Nephron progenitor cell (in vitro differentiated cells): ENCODE measurements around the gene RIC1.

Source experiments
- DNase-seq: peaks from one replicate; pipeline ENCODE4 v3.0.0; 2021
- H3K27ac Mint-ChIP-seq: 2 replicates; pipeline ENCODE4 v1.8.0; 2021; ENCODE audit warnings: mild to moderate bottlenecking, moderate library complexity, mixed read lengths
- H3K27me3 Mint-ChIP-seq: 2 replicates; pipeline ENCODE4 v1.8.0; 2021; ENCODE audit warnings: mild to moderate bottlenecking, low read depth, mixed read lengths; ENCODE audit not compliant: poor library complexity
- H3K36me3 Mint-ChIP-seq: 2 replicates; pipeline ENCODE4 v1.8.0; 2021; ENCODE audit warnings: low read depth, mixed read lengths
- H3K4me1 Mint-ChIP-seq: 2 replicates; pipeline ENCODE4 v1.8.0; 2021; ENCODE audit warnings: mixed read lengths
- H3K4me3 Mint-ChIP-seq: 2 replicates; pipeline ENCODE4 v1.8.0; 2021; ENCODE audit warnings: mild to moderate bottlenecking, moderate library complexity, mixed read lengths
- H3K9me3 Mint-ChIP-seq: 2 replicates; pipeline ENCODE4 v1.8.0; 2021; ENCODE audit warnings: mild to moderate bottlenecking, moderate library complexity, mixed read lengths
- CTCF ChIP-seq: fragments of 200-600 bp; sonication (generic); IDR thresholded peaks from 2 replicates; pipeline ENCODE4 v1.5.0; 2021; ENCODE audit warnings: antibody characterized with exemption

The RIC1 gene

DNA sequence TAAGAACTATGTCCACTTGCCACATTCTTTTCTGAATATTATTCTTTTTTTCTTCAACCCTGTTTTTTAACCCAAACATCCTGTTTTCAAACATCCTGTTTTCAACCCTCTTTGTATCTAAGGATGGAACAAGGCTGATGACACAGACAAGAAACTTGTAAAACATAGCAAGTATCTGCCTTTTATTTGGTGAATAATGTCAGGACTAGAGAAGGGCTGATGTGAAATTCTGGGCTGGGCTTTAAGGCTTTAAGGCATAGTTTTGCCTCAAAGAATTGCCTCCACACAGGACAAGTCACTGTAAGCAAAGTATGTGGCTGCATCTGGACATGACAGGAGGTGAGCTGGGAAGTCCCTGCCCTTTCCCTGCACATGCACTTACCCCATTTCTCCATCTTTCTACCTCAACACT lies 42.5 kb upstream of the RIC1 start:
- Mint-ChIP-seq H3K4me3 (no peak overlapping the region), H3K9me3 (no peaks in the 10 kb centered on the region), H3K36me3 (no peaks in the 10 kb centered on the region), H3K4me1 (no peaks in the 10 kb centered on the region), H3K27ac (no peak overlapping the region), H3K27me3 (peaks cover 5% of the 10 kb centered on the region)
- no peak for DNase-seq
- TF ChIP-seq CTCF = no peak

- Mint-ChIP-seq H3K36me3 (no peaks in the 10 kb centered on the region), H3K27ac (no peak overlapping the region), H3K4me1 (no peaks in the 10 kb centered on the region), H3K4me3 (no peak overlapping the region), H3K9me3 (no peaks in the 10 kb centered on the region), H3K27me3 (peaks cover 11% of the 10 kb centered on the region)
- DNase-seq = no peak
- no peak for TF ChIP-seq CTCF
These were observed 41.9 kb upstream of the RIC1 start for GRCh38 chr9:5587024-5587423.

DNA sequence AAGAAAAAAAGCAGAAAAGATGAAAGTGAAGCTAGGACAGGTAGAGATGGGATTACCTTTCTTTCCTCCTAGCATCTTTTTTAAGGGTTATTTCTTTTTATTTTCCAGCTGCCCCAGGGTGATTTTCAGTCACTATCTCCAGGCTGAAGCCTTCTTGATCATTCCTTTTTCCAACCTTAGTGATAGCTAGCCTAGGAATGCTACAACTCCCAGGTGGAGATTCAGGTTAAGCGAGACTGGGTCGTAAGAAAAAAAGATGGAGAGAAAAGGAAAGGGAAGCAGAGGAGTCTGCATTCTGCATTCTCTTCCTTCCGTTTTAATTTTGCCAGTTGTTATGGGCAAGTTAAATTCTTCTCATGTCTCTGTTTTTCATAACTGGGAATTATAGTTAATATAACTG lies 36.7 kb upstream of the RIC1 start:
- TF ChIP-seq CTCF = no peak
- peaks cover 8% of the 10 kb centered on the region for H3K4me1 Mint-ChIP-seq
- H3K27me3 Mint-ChIP-seq = peaks cover 11% of the 10 kb centered on the region
- no peaks in the 10 kb centered on the region for H3K9me3 Mint-ChIP-seq
- H3K36me3 Mint-ChIP-seq = no peaks in the 10 kb centered on the region
- H3K27ac Mint-ChIP-seq = no peak overlapping the region
- DNase-seq = no peak
- H3K4me3 Mint-ChIP-seq = no peak overlapping the region

- DNase-seq = no peak
- Mint-ChIP-seq H3K27ac (no peak overlapping the region), H3K27me3 (peaks cover 11% of the 10 kb centered on the region), H3K36me3 (no peaks in the 10 kb centered on the region), H3K4me1 (peaks cover 8% of the 10 kb centered on the region), H3K9me3 (no peaks in the 10 kb centered on the region), H3K4me3 (no peak overlapping the region)
- no peak for TF ChIP-seq CTCF
These were observed 36.0 kb upstream of the RIC1 start for GRCh38 chr9:5592904-5593303.

GRCh38 chr9:5593904-5594303 lies 35.0 kb upstream of the RIC1 start:
- Mint-ChIP-seq H3K36me3 (no peaks in the 10 kb centered on the region), H3K27me3 (peaks cover 11% of the 10 kb centered on the region), H3K4me3 (no peak overlapping the region), H3K27ac (no peak overlapping the region), H3K9me3 (no peaks in the 10 kb centered on the region), H3K4me1 (peaks cover 8% of the 10 kb centered on the region)
- TF ChIP-seq CTCF = no peak
- DNase-seq = no peak

- Mint-ChIP-seq H3K9me3 (no peaks in the 10 kb centered on the region), H3K4me3 (no peak overlapping the region), H3K27ac (no peak overlapping the region), H3K27me3 (peaks cover 9% of the 10 kb centered on the region), H3K36me3 (no peaks in the 10 kb centered on the region), H3K4me1 (peaks cover 8% of the 10 kb centered on the region)
- TF ChIP-seq CTCF = no peak
- DNase-seq = no peak
These were observed 32.7 kb upstream of the RIC1 start for GRCh38 chr9:5596173-5596572.
